Gastrocnemius medialis (tissue), 4 donors: ENCODE data around the gene PPP1R1A.

Experiments
- CTCF ChIP-seq, 5 experiments: fragments of 450-650 bp in 3 of 5; fragments of 200-600 bp in 2 of 5; sonication (generic) in 2 of 5; IDR thresholded peaks in 4 of 5; conservative IDR thresholded peaks in 1 of 5; 1 replicate in 4 of 5; 2 replicates in 1 of 5; pipeline ENCODE4 v1.5.1; 2016 to 2019; ENCODE audit warnings: antibody characterized with exemption in 5 of 5, mild to moderate bottlenecking in 3 of 5, moderate library complexity in 3 of 5
- POLR2A ChIP-seq, 2 donors: fragments of 450-650 bp; IDR thresholded peaks; one replicate each; pipeline ENCODE4 v1.6.1; 2017; ENCODE audit warnings: antibody characterized with exemption in 2 of 2, mild to moderate bottlenecking in 2 of 2, moderate library complexity in 2 of 2

- TF ChIP-seq CTCF (IDR thresholded peaks at IDR 0.05 in 4 of 5, conservative IDR thresholded peaks at IDR 0.05 in 1 of 5) (no peak), POLR2A (IDR thresholded peaks at IDR 0.05) (peak; percentile 12 to 39)
These were observed 1.1 kb downstream of the PPP1R1A start for GRCh38 chr12:54587315-54587873.
